ENCODE measurements around the gene CAPZA2. TPM values are rescaled to one million over a fixed set of nuclear protein-coding genes. Genes with fewer than 3 reads are reported as not detected.

The CAPZA2 gene
- polyA plus RNA-seq, 2 donors: 13.6 to 44.9 TPM

- Histone ChIP-seq H3K27me3 (ENCODE audit: control insufficient read depth in 1 of 2, insufficient read depth in 2 of 2, low read length in 2 of 2) (no peaks in the 10 kb centered on the region), H3K9me3 (ENCODE audit: control insufficient read depth in 2 of 2, insufficient read depth in 1 of 2, low read depth in 1 of 2, low read length in 1 of 2) (peaks cover 0 to 2% of the 10 kb centered on the region in 2 donors), H3K4me3 (ENCODE audit: low read depth in 1 of 2, low read length in 2 of 2) (no peak overlapping the region), H3K4me1 (ENCODE audit: control insufficient read depth in 2 of 2, insufficient read depth in 2 of 2, low read length in 1 of 2) (no peaks in the 10 kb centered on the region), H3K36me3 (ENCODE audit: control insufficient read depth in 2 of 2, insufficient read depth in 2 of 2, low read length in 1 of 2) (no peaks in the 10 kb centered on the region), H3K27ac (ENCODE audit: low read depth in 2 of 2, low read length in 1 of 2) (no peak overlapping the region)
- 76 to 83% methylated on average over 2 of the region's 2 CpGs for WGBS, 2 donors
These were observed 29.7 kb upstream of the CAPZA2 start for GRCh38 chr7:116832692-116833091.

DNA sequence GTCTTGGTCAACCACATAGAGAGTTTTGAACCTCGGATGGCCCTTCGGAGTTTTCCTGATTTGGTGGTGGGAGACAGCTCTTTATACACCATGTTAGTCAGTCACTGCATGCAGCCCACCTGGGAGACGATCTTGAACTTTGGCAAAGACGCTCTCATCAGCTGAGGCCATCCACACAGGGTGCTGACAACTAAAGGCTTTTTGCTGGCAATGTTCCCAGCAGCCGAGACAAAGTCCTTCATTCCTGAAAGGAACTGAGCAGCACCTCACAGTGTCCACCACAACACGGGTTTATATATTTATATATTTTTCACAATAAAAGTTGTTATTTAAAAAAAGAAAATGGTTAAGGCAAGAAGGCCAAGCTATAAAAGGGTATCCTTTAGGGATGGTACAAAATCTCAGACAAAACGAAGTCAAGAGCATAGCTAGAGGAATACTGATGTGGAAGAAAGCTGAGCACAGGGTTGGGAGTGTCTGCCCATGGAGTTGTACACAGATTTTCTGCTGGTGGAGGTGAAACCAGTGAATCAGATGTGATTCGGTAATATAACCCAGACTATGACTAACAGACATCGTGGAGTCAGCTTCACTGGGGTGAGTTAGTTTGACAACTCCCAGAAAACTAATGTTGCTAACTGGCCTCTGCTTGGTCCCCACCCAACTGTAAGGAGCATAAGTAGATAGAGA, 27.4 kb upstream of the CAPZA2 start:
- Histone ChIP-seq H3K27me3 (ENCODE audit: control insufficient read depth in 1 of 2, insufficient read depth in 2 of 2, low read length in 2 of 2) (no peaks in the 10 kb centered on the region), H3K9me3 (ENCODE audit: control insufficient read depth in 2 of 2, insufficient read depth in 1 of 2, low read depth in 1 of 2, low read length in 1 of 2) (peaks cover 0 to 2% of the 10 kb centered on the region in 2 donors), H3K4me1 (ENCODE audit: control insufficient read depth in 2 of 2, insufficient read depth in 2 of 2, low read length in 1 of 2) (no peaks in the 10 kb centered on the region), H3K27ac (ENCODE audit: low read depth in 2 of 2, low read length in 1 of 2) (no peak overlapping the region), H3K36me3 (ENCODE audit: control insufficient read depth in 2 of 2, insufficient read depth in 2 of 2, low read length in 1 of 2) (no peaks in the 10 kb centered on the region), H3K4me3 (ENCODE audit: low read depth in 1 of 2, low read length in 2 of 2) (no peak overlapping the region)
- 66 to 71% methylated on average over 9 of the region's 9 CpGs for WGBS, 2 donors

DNA sequence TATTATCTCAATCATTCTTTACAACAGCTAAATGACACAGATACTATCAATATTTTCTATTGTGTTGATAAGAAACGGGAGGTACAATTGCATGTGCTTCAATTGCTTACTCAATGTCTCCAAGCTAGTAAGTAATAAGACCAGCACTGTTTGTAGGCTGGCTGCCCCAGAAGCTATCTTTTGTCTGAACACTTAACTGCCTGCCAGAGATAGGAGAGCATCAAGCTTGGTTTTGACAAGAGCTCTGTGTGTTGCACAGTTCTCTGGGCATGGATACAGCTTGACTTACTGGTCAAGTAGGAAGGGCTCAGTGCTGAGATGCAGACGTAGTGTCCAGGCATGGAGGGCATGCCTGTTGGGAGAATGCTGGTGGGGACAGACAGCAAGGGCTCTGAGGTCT, 26.3 kb upstream of the CAPZA2 start:
- no peaks in the 10 kb centered on the region for H3K4me1 ChIP-seq (ENCODE audit: control insufficient read depth in 2 of 2, insufficient read depth in 2 of 2, low read length in 1 of 2)
- no peaks in the 10 kb centered on the region for H3K27me3 ChIP-seq (ENCODE audit: control insufficient read depth in 1 of 2, insufficient read depth in 2 of 2, low read length in 2 of 2)
- no peak overlapping the region for H3K4me3 ChIP-seq (ENCODE audit: low read depth in 1 of 2, low read length in 2 of 2)
- 83 to 85% methylated on average over 2 of the region's 2 CpGs for WGBS, 2 donors
- H3K36me3 ChIP-seq (ENCODE audit: control insufficient read depth in 2 of 2, insufficient read depth in 2 of 2, low read length in 1 of 2): no peaks in the 10 kb centered on the region
- H3K9me3 ChIP-seq (ENCODE audit: control insufficient read depth in 2 of 2, insufficient read depth in 1 of 2, low read depth in 1 of 2, low read length in 1 of 2): peaks cover 0 to 2% of the 10 kb centered on the region in 2 donors
- H3K27ac ChIP-seq (ENCODE audit: low read depth in 2 of 2, low read length in 1 of 2): no peak overlapping the region

- WGBS, 2 donors: 60 to 68% methylated on average over 4 of the region's 4 CpGs
- no peak overlapping the region for H3K27ac ChIP-seq (ENCODE audit: low read depth in 2 of 2, low read length in 1 of 2)
- H3K36me3 ChIP-seq (ENCODE audit: control insufficient read depth in 2 of 2, insufficient read depth in 2 of 2, low read length in 1 of 2): no peaks in the 10 kb centered on the region
These were observed 25.5 kb upstream of the CAPZA2 start for GRCh38 chr7:116836911-116837310.

DNA sequence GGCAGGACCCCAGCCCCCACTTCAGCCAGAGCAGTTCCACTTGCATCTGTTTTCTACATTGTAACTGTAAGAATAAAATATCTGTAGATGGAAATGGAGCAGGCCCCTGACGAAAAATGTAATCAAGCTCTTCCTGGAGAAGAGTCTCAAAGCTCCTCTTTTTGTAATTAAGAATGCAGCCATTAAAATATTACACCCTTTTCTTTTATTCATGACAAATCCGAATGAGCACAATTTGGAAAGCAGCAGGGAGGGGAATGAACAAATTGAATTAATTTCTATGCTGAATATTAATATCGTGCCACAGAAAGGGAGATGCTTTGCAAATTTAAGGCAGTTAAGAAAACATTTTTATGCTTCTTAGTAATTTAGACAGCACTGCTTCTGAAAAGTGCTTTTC, 24.8 kb upstream of the CAPZA2 start:
- no peaks in the 10 kb centered on the region for H3K4me1 ChIP-seq (ENCODE audit: control insufficient read depth in 2 of 2, insufficient read depth in 2 of 2, low read length in 1 of 2)
- 87 to 89% methylated on average over 3 of the region's 3 CpGs for WGBS, 2 donors
- no peaks in the 10 kb centered on the region for H3K27me3 ChIP-seq (ENCODE audit: control insufficient read depth in 1 of 2, insufficient read depth in 2 of 2, low read length in 2 of 2)
- H3K27ac ChIP-seq (ENCODE audit: low read depth in 2 of 2, low read length in 1 of 2): no peak overlapping the region
- no peaks in the 10 kb centered on the region for H3K36me3 ChIP-seq (ENCODE audit: control insufficient read depth in 2 of 2, insufficient read depth in 2 of 2, low read length in 1 of 2)
- peaks cover 0 to 2% of the 10 kb centered on the region in 2 donors for H3K9me3 ChIP-seq (ENCODE audit: control insufficient read depth in 2 of 2, insufficient read depth in 1 of 2, low read depth in 1 of 2, low read length in 1 of 2)
- H3K4me3 ChIP-seq (ENCODE audit: low read depth in 1 of 2, low read length in 2 of 2): no peak overlapping the region

More at GRCh38 chr7:116836911-116837310, 25.5 kb upstream of the CAPZA2 start:
- Histone ChIP-seq H3K4me1 (ENCODE audit: control insufficient read depth in 2 of 2, insufficient read depth in 2 of 2, low read length in 1 of 2) (no peaks in the 10 kb centered on the region), H3K4me3 (ENCODE audit: low read depth in 1 of 2, low read length in 2 of 2) (no peak overlapping the region), H3K27me3 (ENCODE audit: control insufficient read depth in 1 of 2, insufficient read depth in 2 of 2, low read length in 2 of 2) (no peaks in the 10 kb centered on the region), H3K9me3 (ENCODE audit: control insufficient read depth in 2 of 2, insufficient read depth in 1 of 2, low read depth in 1 of 2, low read length in 1 of 2) (peaks cover 0 to 2% of the 10 kb centered on the region in 2 donors)

GRCh38 chr7:116840256-116840655, 22.1 kb upstream of the CAPZA2 start:
- WGBS, 2 donors: 53 to 80% methylated on average over 5 of the region's 5 CpGs
- Histone ChIP-seq H3K36me3 (ENCODE audit: control insufficient read depth in 2 of 2, insufficient read depth in 2 of 2, low read length in 1 of 2) (no peaks in the 10 kb centered on the region), H3K27ac (ENCODE audit: low read depth in 2 of 2, low read length in 1 of 2) (no peak overlapping the region)

GRCh38 chr7:116842371-116842770, 20.0 kb upstream of the CAPZA2 start:
- no peak overlapping the region for H3K27ac ChIP-seq (ENCODE audit: low read depth in 2 of 2, low read length in 1 of 2)
- H3K4me3 ChIP-seq (ENCODE audit: low read depth in 1 of 2, low read length in 2 of 2): no peak overlapping the region
- no peaks in the 10 kb centered on the region for H3K4me1 ChIP-seq (ENCODE audit: control insufficient read depth in 2 of 2, insufficient read depth in 2 of 2, low read length in 1 of 2)
- H3K27me3 ChIP-seq (ENCODE audit: control insufficient read depth in 1 of 2, insufficient read depth in 2 of 2, low read length in 2 of 2): no peaks in the 10 kb centered on the region
- no peaks in the 10 kb centered on the region for H3K9me3 ChIP-seq (ENCODE audit: control insufficient read depth in 2 of 2, insufficient read depth in 1 of 2, low read depth in 1 of 2, low read length in 1 of 2)
- H3K36me3 ChIP-seq (ENCODE audit: control insufficient read depth in 2 of 2, insufficient read depth in 2 of 2, low read length in 1 of 2): no peaks in the 10 kb centered on the region
- WGBS, 2 donors: 84 to 95% methylated on average over 1 of the region's 1 CpG

More at GRCh38 chr7:116840256-116840655, 22.1 kb upstream of the CAPZA2 start:
- no peak overlapping the region for H3K4me3 ChIP-seq (ENCODE audit: low read depth in 1 of 2, low read length in 2 of 2)
- no peaks in the 10 kb centered on the region for H3K27me3 ChIP-seq (ENCODE audit: control insufficient read depth in 1 of 2, insufficient read depth in 2 of 2, low read length in 2 of 2)
- H3K9me3 ChIP-seq (ENCODE audit: control insufficient read depth in 2 of 2, insufficient read depth in 1 of 2, low read depth in 1 of 2, low read length in 1 of 2): peaks cover 0 to 2% of the 10 kb centered on the region in 2 donors
- no peaks in the 10 kb centered on the region for H3K4me1 ChIP-seq (ENCODE audit: control insufficient read depth in 2 of 2, insufficient read depth in 2 of 2, low read length in 1 of 2)

DNA sequence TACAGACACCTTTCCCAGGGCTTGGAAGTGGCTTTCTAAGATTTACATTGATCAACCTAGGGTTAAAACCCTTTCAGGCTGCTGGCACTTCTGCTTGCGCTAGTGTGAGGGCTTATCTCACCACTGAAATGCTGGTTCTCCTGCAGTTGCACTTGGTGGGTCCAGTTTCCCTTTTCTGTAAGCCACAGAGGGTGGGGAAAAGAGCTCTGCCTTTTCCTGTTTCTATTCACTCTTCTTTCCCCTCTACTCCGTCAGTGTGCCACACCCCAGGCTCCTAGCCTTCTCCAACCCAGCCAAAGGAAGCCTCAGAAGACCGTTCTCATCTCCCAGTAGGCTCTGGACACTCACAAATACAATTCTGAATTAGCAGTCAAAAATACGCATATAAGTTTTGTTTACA, 19.0 kb upstream of the CAPZA2 start:
- Histone ChIP-seq H3K4me3 (ENCODE audit: low read depth in 1 of 2, low read length in 2 of 2) (no peak overlapping the region), H3K4me1 (ENCODE audit: control insufficient read depth in 2 of 2, insufficient read depth in 2 of 2, low read length in 1 of 2) (no peaks in the 10 kb centered on the region), H3K36me3 (ENCODE audit: control insufficient read depth in 2 of 2, insufficient read depth in 2 of 2, low read length in 1 of 2) (no peaks in the 10 kb centered on the region), H3K27me3 (ENCODE audit: control insufficient read depth in 1 of 2, insufficient read depth in 2 of 2, low read length in 2 of 2) (no peaks in the 10 kb centered on the region), H3K27ac (ENCODE audit: low read depth in 2 of 2, low read length in 1 of 2) (no peak overlapping the region), H3K9me3 (ENCODE audit: control insufficient read depth in 2 of 2, insufficient read depth in 1 of 2, low read depth in 1 of 2, low read length in 1 of 2) (no peaks in the 10 kb centered on the region)
- 47 to 54% methylated on average over 4 of the region's 4 CpGs for WGBS, 2 donors

- Histone ChIP-seq H3K27ac (ENCODE audit: low read depth in 2 of 2, low read length in 1 of 2) (no peak overlapping the region), H3K9me3 (ENCODE audit: control insufficient read depth in 2 of 2, insufficient read depth in 1 of 2, low read depth in 1 of 2, low read length in 1 of 2) (peaks cover 0 to 2% of the 10 kb centered on the region in 2 donors), H3K36me3 (ENCODE audit: control insufficient read depth in 2 of 2, insufficient read depth in 2 of 2, low read length in 1 of 2) (no peaks in the 10 kb centered on the region), H3K4me1 (ENCODE audit: control insufficient read depth in 2 of 2, insufficient read depth in 2 of 2, low read length in 1 of 2) (no peaks in the 10 kb centered on the region), H3K27me3 (ENCODE audit: control insufficient read depth in 1 of 2, insufficient read depth in 2 of 2, low read length in 2 of 2) (no peaks in the 10 kb centered on the region), H3K4me3 (ENCODE audit: low read depth in 1 of 2, low read length in 2 of 2) (no peak overlapping the region)
- 89 to 94% methylated on average over 5 of the region's 5 CpGs for WGBS, 2 donors
These were observed 11.2 kb upstream of the CAPZA2 start for GRCh38 chr7:116851175-116851574.

- 59 to 61% methylated on average over 3 of the region's 3 CpGs for WGBS, 2 donors
- no peaks in the 10 kb centered on the region for H3K4me1 ChIP-seq (ENCODE audit: control insufficient read depth in 2 of 2, insufficient read depth in 2 of 2, low read length in 1 of 2)
- H3K27ac ChIP-seq (ENCODE audit: low read depth in 2 of 2, low read length in 1 of 2): no peak overlapping the region
These were observed 10.7 kb upstream of the CAPZA2 start for GRCh38 chr7:116851671-116852070.

More at GRCh38 chr7:116851671-116852070, 10.7 kb upstream of the CAPZA2 start:
- H3K27me3 ChIP-seq (ENCODE audit: control insufficient read depth in 1 of 2, insufficient read depth in 2 of 2, low read length in 2 of 2): no peaks in the 10 kb centered on the region
- no peaks in the 10 kb centered on the region for H3K36me3 ChIP-seq (ENCODE audit: control insufficient read depth in 2 of 2, insufficient read depth in 2 of 2, low read length in 1 of 2)
- H3K9me3 ChIP-seq (ENCODE audit: control insufficient read depth in 2 of 2, insufficient read depth in 1 of 2, low read depth in 1 of 2, low read length in 1 of 2): peaks cover 0 to 2% of the 10 kb centered on the region in 2 donors
- no peak overlapping the region for H3K4me3 ChIP-seq (ENCODE audit: low read depth in 1 of 2, low read length in 2 of 2)
